DND-41 (cell line): ENCODE data around the gene GPC6.

ENCODE experiments used
- ATAC-seq: fragments of 200-7000 bp; cut with Tn5 transposase; 3 replicates; pipeline ENCODE4 v1.9.1; 2021; ENCODE audit warnings: low read depth; ENCODE audit not compliant: insufficient read depth
- DNase-seq: peaks from one replicate; pipeline ENCODE4 v3.0.0-alpha.2; 2020
- H2AFZ ChIP-seq: 2 replicates; pipeline ENCODE4 v1.6.0; 2012; ENCODE audit warnings: low read depth, low read length
- H3K27ac ChIP-seq: 2 replicates; pipeline ENCODE4 v1.5.1; 2012; ENCODE audit warnings: low read length, inconsistent platforms
- H3K27me3 ChIP-seq: fragments of 200-600 bp; sonication (generic); 2 replicates; pipeline ENCODE4 v1.6.0; 2012; ENCODE audit warnings: low read length, mild to moderate bottlenecking, inconsistent platforms; ENCODE audit not compliant: insufficient read depth, poor library complexity
- H3K36me3 ChIP-seq: 2 replicates; pipeline ENCODE4 v1.5.1; 2012; ENCODE audit warnings: low read length, inconsistent platforms; ENCODE audit not compliant: insufficient read depth
- H3K4me1 ChIP-seq: 2 replicates; pipeline ENCODE4 v1.5.1; 2012; ENCODE audit warnings: mild to moderate bottlenecking, low read length; ENCODE audit not compliant: insufficient read depth
- H3K4me2 ChIP-seq: 2 replicates; pipeline ENCODE4 v1.6.0; 2012; ENCODE audit warnings: mild to moderate bottlenecking, moderate library complexity, low read length, inconsistent platforms; ENCODE audit not compliant: insufficient read depth
- H3K4me3 ChIP-seq, 2 experiments: fragments of 200-600 bp in 1 of 2; shearing (Covaris generic) in 1 of 2; 2 replicates each; pipeline ENCODE4 v1.5.1; 2012 to 2016; ENCODE audit warnings: inconsistent platforms in 2 of 2, low read length in 2 of 2, mild to moderate bottlenecking in 2 of 2, low read depth in 1 of 2, moderate library complexity in 1 of 2
- H3K79me2 ChIP-seq: 2 replicates; pipeline ENCODE4 v1.6.0; 2012; ENCODE audit warnings: low read length, inconsistent platforms; ENCODE audit not compliant: insufficient read depth
- H3K9ac ChIP-seq: 2 replicates; pipeline ENCODE4 v1.6.0; 2012; ENCODE audit warnings: low read depth, mild to moderate bottlenecking, inconsistent platforms, low read length, moderate library complexity
- H3K9me3 ChIP-seq: 2 replicates; pipeline ENCODE4 v1.5.1; 2012; ENCODE audit warnings: low read length, moderate library complexity, mild to moderate bottlenecking, inconsistent platforms; ENCODE audit not compliant: insufficient read depth, severe bottlenecking
- H4K20me1 ChIP-seq: 2 replicates; pipeline ENCODE4 v1.6.0; 2012; ENCODE audit warnings: low read length; ENCODE audit not compliant: insufficient read depth
- CTCF ChIP-seq: IDR thresholded peaks from 2 replicates; pipeline ENCODE4 v1.5.1; 2012; ENCODE audit warnings: borderline replicate concordance, low read length, moderate library complexity, mild to moderate bottlenecking; ENCODE audit not compliant: poor library complexity, severe bottlenecking; ENCODE audit errors: extremely low read depth
- EZH2 ChIP-seq: IDR thresholded peaks from 3 replicates; pipeline ENCODE4 v1.6.1; 2012; ENCODE audit warnings: borderline replicate concordance, low read depth, mild to moderate bottlenecking, moderate library complexity, low read length, inconsistent platforms; ENCODE audit not compliant: severe bottlenecking

The GPC6 gene

GRCh38 chr13:94419304-94419924 lies 1192.8 kb downstream of the GPC6 start:
- no peaks in the 10 kb centered on the region for H3K27me3 ChIP-seq
- peaks cover 3% of the 10 kb centered on the region for H3K9me3 ChIP-seq
- H3K9ac ChIP-seq, result no peak overlapping the region
- no peak for TF ChIP-seq EZH2
- DNase-seq (no peak), ATAC-seq (no peak)
- H3K4me1 ChIP-seq, result no peaks in the 10 kb centered on the region
- H3K4me2 ChIP-seq, result no peak overlapping the region
- no peaks in the 10 kb centered on the region for H3K79me2 ChIP-seq
- no peaks in the 10 kb centered on the region for H4K20me1 ChIP-seq
- H3K27ac ChIP-seq, result no peak overlapping the region
- H3K4me3 ChIP-seq, result no peak overlapping the region
- no peaks in the 10 kb centered on the region for H3K36me3 ChIP-seq
- no peak overlapping the region for H2AFZ ChIP-seq

GRCh38 chr13:94419925-94420305 lies 1193.3 kb downstream of the GPC6 start:
- Histone ChIP-seq H3K9me3 (peaks cover 3% of the 10 kb centered on the region), H3K4me2 (no peak overlapping the region), H3K9ac (no peak overlapping the region), H3K4me1 (no peaks in the 10 kb centered on the region), H3K4me3 (no peak overlapping the region), H4K20me1 (no peaks in the 10 kb centered on the region), H3K79me2 (no peaks in the 10 kb centered on the region), H3K27me3 (peaks cover 2% of the 10 kb centered on the region), H2AFZ (no peak overlapping the region), H3K36me3 (no peaks in the 10 kb centered on the region), H3K27ac (no peak overlapping the region)
- DNase-seq, result no peak
- ATAC-seq, result no peak
- TF ChIP-seq EZH2 (no peak), CTCF (no peak)

GRCh38 chr13:94427313-94427953 lies 1200.8 kb downstream of the GPC6 start:
- TF ChIP-seq CTCF (no peak), EZH2 (no peak)
- Histone ChIP-seq H3K4me1 (no peaks in the 10 kb centered on the region; the same call in 1 of the 2 replicates), H2AFZ (no peak overlapping the region), H3K36me3 (no peaks in the 10 kb centered on the region), H3K9me3 (no peaks in the 10 kb centered on the region), H3K79me2 (no peaks in the 10 kb centered on the region), H3K27me3 (peaks cover 5% of the 10 kb centered on the region), H3K9ac (no peak overlapping the region), H4K20me1 (no peaks in the 10 kb centered on the region), H3K4me3 (no peak overlapping the region), H3K27ac (no peak overlapping the region), H3K4me2 (no peak overlapping the region)
- ATAC-seq, result no peak
- no peak for DNase-seq

GRCh38 chr13:94431574-94431973 lies 1205.0 kb downstream of the GPC6 start:
- Histone ChIP-seq H3K9me3 (no peaks in the 10 kb centered on the region), H3K4me3 (no peak overlapping the region), H3K4me2 (no peak overlapping the region), H3K27ac (no peak overlapping the region), H4K20me1 (no peaks in the 10 kb centered on the region), H3K27me3 (no peaks in the 10 kb centered on the region), H3K4me1 (no peaks in the 10 kb centered on the region; the same call in 1 of the 2 replicates), H3K79me2 (no peaks in the 10 kb centered on the region), H3K36me3 (no peaks in the 10 kb centered on the region), H3K9ac (no peak overlapping the region), H2AFZ (no peak overlapping the region)
- ATAC-seq (no peak), DNase-seq (no peak)
- TF ChIP-seq CTCF (no peak), EZH2 (no peak)
